ENCODE data around the gene BYSL. TPM values are rescaled to one million over a fixed set of nuclear protein-coding genes. Genes with fewer than 3 reads are reported as not detected.

The BYSL gene
- total and polyA plus RNA-seq, 4 donors: 5.4 to 11.6 (median 8.6) TPM

GRCh38 chr6:41937472-41937860 is 16.2 kb downstream of the BYSL start:
- WGBS: 61% methylated on average over 2 of the region's 2 CpGs
- no peak for DNase-seq (ENCODE audit: low spot score)
- Histone ChIP-seq H3K36me3 (ENCODE audit: control insufficient read depth in 4 of 4, insufficient read depth in 3 of 4, low read depth in 1 of 4, low read length in 3 of 4) (peaks cover 4 to 26% (median 18%) of the 10 kb centered on the region in 4 donors), H3K4me1 (ENCODE audit: control insufficient read depth in 4 of 4, insufficient read depth in 4 of 4, low read length in 3 of 4) (peaks cover 3 to 34% (median 19%) of the 10 kb centered on the region in 4 donors), H3K9me3 (ENCODE audit: control insufficient read depth in 4 of 4, low read length in 3 of 4) (no peaks in the 10 kb centered on the region), H3K4me3 (ENCODE audit: low read depth in 1 of 3, low read length in 3 of 3) (no peak overlapping the region), H3K27me3 (ENCODE audit: control insufficient read depth in 4 of 4, insufficient read depth in 4 of 4, low read length in 3 of 4) (no peaks in the 10 kb centered on the region), H3K9ac (ENCODE audit: low read depth in 1 of 2, low read length in 2 of 2) (no peak overlapping the region), H3K27ac (ENCODE audit: low read depth in 1 of 2, low read length in 2 of 2) (no peak overlapping the region)
- TF ChIP-seq TAF1 (conservative IDR thresholded peaks at IDR 0.05): no peak
- no peak for TF ChIP-seq SP1 (IDR thresholded peaks at IDR 0.05)
- no peak for TF ChIP-seq RXRA (IDR thresholded peaks at IDR 0.05)
- TF ChIP-seq NR2F2 (IDR thresholded peaks at IDR 0.05): no peak
- TF ChIP-seq, protein P1, sequence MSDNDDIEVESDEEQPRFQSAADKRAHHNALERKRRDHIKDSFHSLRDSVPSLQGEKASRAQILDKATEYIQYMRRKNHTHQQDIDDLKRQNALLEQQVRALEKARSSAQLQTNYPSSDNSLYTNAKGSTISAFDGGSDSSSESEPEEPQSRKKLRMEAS (IDR thresholded peaks at IDR 0.05): no peak
- no peak for TF ChIP-seq FOXA1 (IDR thresholded peaks at IDR 0.05)
- TF ChIP-seq, protein P2, sequence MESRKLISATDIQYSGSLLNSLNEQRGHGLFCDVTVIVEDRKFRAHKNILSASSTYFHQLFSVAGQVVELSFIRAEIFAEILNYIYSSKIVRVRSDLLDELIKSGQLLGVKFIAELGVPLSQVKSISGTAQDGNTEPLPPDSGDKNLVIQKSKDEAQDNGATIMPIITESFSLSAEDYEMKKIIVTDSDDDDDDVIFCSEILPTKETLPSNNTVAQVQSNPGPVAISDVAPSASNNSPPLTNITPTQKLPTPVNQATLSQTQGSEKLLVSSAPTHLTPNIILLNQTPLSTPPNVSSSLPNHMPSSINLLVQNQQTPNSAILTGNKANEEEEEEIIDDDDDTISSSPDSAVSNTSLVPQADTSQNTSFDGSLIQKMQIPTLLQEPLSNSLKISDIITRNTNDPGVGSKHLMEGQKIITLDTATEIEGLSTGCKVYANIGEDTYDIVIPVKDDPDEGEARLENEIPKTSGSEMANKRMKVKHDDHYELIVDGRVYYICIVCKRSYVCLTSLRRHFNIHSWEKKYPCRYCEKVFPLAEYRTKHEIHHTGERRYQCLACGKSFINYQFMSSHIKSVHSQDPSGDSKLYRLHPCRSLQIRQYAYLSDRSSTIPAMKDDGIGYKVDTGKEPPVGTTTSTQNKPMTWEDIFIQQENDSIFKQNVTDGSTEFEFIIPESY (IDR thresholded peaks at IDR 0.05): no peak
- no peak for TF ChIP-seq FOXA2 (IDR thresholded peaks at IDR 0.05)
- no peak for TF ChIP-seq YY1 (IDR thresholded peaks at IDR 0.05)
- no peak for TF ChIP-seq RAD21 (IDR thresholded peaks at IDR 0.05)
- TF ChIP-seq GABPA (IDR thresholded peaks at IDR 0.05 in 1 of 2, conservative IDR thresholded peaks at IDR 0.05 in 1 of 2): no peak
- TF ChIP-seq HNF4G (IDR thresholded peaks at IDR 0.05): no peak
- no peak for TF ChIP-seq CTCF (IDR thresholded peaks at IDR 0.05; ENCODE audit: low read depth, low read length, missing input control)
- no peak for TF ChIP-seq JUND (IDR thresholded peaks at IDR 0.05)
- no peak for TF ChIP-seq EGR1 (IDR thresholded peaks at IDR 0.05; ENCODE audit: low read depth in 2 of 2)
- no peak for TF ChIP-seq HNF4A (conservative IDR thresholded peaks at IDR 0.05)
- no peak for TF ChIP-seq ATF3 (IDR thresholded peaks at IDR 0.05)

DNA sequence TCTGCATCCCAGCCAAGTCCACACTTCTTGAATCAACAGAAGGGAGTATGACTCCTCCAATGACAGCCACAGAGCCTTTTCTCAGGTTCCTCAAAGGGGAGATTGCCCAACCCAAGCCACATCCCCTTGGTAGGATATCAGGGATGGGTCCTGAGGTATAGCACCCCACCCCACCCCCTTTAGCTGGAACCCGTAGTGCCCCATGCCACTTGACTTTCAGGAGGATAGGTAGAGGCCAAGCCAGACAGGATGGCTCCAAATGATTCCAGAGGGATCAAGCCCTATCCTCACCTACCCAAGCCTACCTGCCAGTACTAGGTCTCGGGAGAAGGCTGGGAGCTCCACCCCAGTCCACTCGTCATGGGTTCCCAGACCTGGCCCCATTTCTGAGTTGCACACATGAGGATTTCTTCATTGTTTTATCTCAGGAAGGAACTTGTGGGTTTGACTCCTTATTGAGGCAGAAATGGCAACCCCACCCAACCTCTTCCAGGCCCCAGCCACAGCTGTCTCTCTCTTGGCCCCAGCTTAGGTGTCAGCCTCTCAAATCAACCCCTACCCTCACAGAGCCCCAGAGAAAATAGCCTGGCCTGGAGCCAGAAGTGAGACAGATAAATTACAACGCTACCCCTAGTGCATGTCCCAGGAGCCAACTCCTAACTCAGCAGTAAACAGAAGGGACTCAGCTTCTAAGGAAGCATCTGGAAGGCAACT is 16.7 kb downstream of the BYSL start:
- WGBS: 74% methylated on average over 4 of the region's 4 CpGs
- Histone ChIP-seq H3K27me3 (ENCODE audit: control insufficient read depth in 4 of 4, insufficient read depth in 4 of 4, low read length in 3 of 4) (no peaks in the 10 kb centered on the region), H3K9ac (ENCODE audit: low read depth in 1 of 2, low read length in 2 of 2) (no peak overlapping the region), H3K36me3 (ENCODE audit: control insufficient read depth in 4 of 4, insufficient read depth in 3 of 4, low read depth in 1 of 4, low read length in 3 of 4) (peaks cover 3 to 20% (median 12%) of the 10 kb centered on the region in 4 donors), H3K4me1 (ENCODE audit: control insufficient read depth in 4 of 4, insufficient read depth in 4 of 4, low read length in 3 of 4) (peaks cover 3 to 34% (median 20%) of the 10 kb centered on the region in 4 donors), H3K9me3 (ENCODE audit: control insufficient read depth in 4 of 4, low read length in 3 of 4) (no peaks in the 10 kb centered on the region), H3K4me3 (ENCODE audit: low read depth in 1 of 3, low read length in 3 of 3) (no peak overlapping the region), H3K27ac (ENCODE audit: low read depth in 1 of 2, low read length in 2 of 2) (peak overlapping the region in 1 of 2 donors; percentile 1)
- TF ChIP-seq FOXA2 (IDR thresholded peaks at IDR 0.05) (no peak), HNF4A (conservative IDR thresholded peaks at IDR 0.05) (no peak), RAD21 (IDR thresholded peaks at IDR 0.05) (no peak), ATF3 (IDR thresholded peaks at IDR 0.05) (no peak)
- DNase-seq (ENCODE audit: low spot score): peak; percentile 61

All from liver (tissue), 9 donors.